Activated T-cell treated with anti-CD3 and anti-CD28 coated beads, Interleukin-2, amount 50 U/mL, for 4 hours (primary cell): Measurements from ENCODE around the gene ABCA3. TPM values are rescaled to one million over a fixed set of nuclear protein-coding genes. Genes with fewer than 3 reads are reported as not detected.

Source experiments
- ATAC-seq, 2 donors: fragments of 200-7000 bp; cut with Tn5 transposase; one replicate each; pipeline ENCODE4 v1.10.0; 2021
- DNase-seq: peaks from one replicate; pipeline ENCODE4 v3.0.0-alpha.2; 2020
- H3K27me3 Mint-ChIP-seq: one replicate; pipeline ENCODE4 v1.8.0; 2021; ENCODE audit warnings: low read depth, mixed read lengths
- H3K36me3 Mint-ChIP-seq: one replicate; pipeline ENCODE4 v1.8.0; 2022; ENCODE audit warnings: mixed read lengths; ENCODE audit not compliant: insufficient read depth
- H3K4me1 Mint-ChIP-seq: one replicate; pipeline ENCODE4 v1.8.0; 2021; ENCODE audit warnings: low read depth, mixed read lengths
- H3K4me3 Mint-ChIP-seq: one replicate; pipeline ENCODE4 v1.8.0; 2021; ENCODE audit warnings: mild to moderate bottlenecking, moderate library complexity, mixed read lengths
- H3K9me3 Mint-ChIP-seq: one replicate; pipeline ENCODE4 v1.8.0; 2021; ENCODE audit warnings: mixed read lengths
- total RNA-seq, 3 donors: library from RNA; stranded (reverse); gene quantifications; one replicate each; pipeline ENCODE4 v1.2.1, GENCODE V29; 2021

Gene ABCA3
- total RNA-seq, 3 donors from 2014 or later = 2.4 to 3.7 (median 2.7) TPM

DNA sequence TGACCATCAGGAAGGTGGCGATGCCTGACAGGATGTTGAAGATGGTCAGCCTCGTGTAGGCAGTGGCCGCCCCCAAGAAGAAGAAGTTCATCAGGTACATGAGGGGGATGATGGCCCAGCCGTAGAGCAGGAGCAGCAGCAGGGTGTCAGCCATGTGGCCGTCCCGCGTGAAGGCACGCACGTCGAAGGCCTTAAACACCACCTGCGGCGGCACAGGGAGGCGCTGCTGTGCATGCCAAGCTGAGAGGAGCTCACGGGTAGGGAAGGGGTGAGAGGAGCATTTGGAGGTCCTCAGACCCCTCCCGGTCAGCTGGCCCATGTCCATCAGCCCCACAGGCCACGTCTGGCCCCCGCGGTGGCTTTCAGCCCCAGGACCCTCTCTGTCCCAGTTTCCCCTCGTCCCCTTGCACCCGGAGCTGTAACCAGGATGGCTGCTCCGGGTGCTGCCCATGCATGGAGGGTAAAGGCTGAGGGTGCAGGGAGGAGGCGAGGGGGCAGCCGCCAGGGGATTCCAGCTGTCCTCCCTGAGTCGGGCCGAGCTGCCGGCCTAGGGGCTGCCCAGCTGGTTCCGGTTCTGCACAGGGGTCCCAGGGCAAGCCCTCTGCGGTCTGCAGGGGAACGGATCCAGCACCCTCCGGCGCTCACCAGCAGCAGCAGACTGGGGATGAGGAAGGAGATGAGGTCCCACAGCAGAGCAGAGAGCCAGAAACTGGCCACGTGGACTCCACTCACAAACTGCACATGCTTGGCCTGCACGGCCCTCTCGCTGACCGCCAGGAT is 55.5 kb downstream of the ABCA3 start:
- DNase-seq = no peak
- Mint-ChIP-seq H3K9me3 (no peaks in the 10 kb centered on the region), H3K4me1 (no peaks in the 10 kb centered on the region), H3K36me3 (peaks cover 3% of the 10 kb centered on the region), H3K4me3 (no peak overlapping the region), H3K27me3 (no peaks in the 10 kb centered on the region)
- no peak for ATAC-seq

DNA sequence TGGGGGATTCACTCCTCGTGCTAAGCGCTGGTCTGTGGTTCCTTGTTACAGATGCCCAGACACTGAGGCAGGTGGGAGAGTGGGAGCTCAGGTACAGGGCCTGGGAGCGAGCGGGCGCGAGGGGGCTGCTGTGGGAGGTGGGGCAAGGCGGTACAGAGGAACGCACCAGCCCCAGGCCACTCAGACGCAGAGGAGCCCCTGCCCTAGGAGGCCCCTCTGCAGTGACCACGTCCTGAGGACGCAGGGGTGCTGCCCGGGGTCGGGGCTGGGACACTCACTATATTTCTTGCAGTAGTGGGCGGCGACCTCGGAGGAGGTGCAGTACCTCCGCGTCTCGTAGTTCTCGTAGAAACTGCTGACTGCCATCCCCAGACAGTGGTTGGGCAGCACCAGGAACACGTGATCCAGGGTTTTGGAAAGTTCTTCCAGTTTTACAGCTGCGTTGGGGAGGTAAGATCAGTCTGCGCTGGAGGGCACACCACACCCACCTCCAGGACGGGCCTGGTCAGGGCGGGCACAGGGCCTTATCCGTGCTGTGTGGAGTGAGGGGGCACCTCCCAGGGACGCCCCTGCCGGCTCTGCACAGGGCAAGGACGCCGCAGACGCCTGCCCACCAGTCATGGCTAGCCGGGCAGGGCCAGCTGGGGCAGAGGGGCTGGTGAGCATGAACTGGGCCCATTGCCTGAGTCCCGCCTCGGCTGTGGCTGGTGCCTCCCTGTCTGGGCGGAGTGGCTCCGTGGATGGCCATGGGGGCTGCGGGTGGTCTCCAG is 56.3 kb downstream of the ABCA3 start:
- Mint-ChIP-seq H3K27me3 (no peaks in the 10 kb centered on the region), H3K4me1 (no peaks in the 10 kb centered on the region), H3K9me3 (no peaks in the 10 kb centered on the region), H3K36me3 (peaks cover 3% of the 10 kb centered on the region), H3K4me3 (no peak overlapping the region)
- no peak for ATAC-seq
- DNase-seq = no peak

GRCh38 chr16:2282866-2283555 is 57.5 kb downstream of the ABCA3 start:
- H3K4me1 Mint-ChIP-seq = no peaks in the 10 kb centered on the region
- no peaks in the 10 kb centered on the region for H3K9me3 Mint-ChIP-seq
- no peak for ATAC-seq
- DNase-seq = no peak
- no peaks in the 10 kb centered on the region for H3K27me3 Mint-ChIP-seq
- peaks cover 3% of the 10 kb centered on the region for H3K36me3 Mint-ChIP-seq
- H3K4me3 Mint-ChIP-seq = no peak overlapping the region

GRCh38 chr16:2282262-2282661 is 58.3 kb downstream of the ABCA3 start:
- no peaks in the 10 kb centered on the region for H3K4me1 Mint-ChIP-seq
- no peaks in the 10 kb centered on the region for H3K27me3 Mint-ChIP-seq
- peaks cover 3% of the 10 kb centered on the region for H3K36me3 Mint-ChIP-seq
- H3K4me3 Mint-ChIP-seq = no peak overlapping the region
- DNase-seq (no peak), ATAC-seq (no peak)
- no peaks in the 10 kb centered on the region for H3K9me3 Mint-ChIP-seq

DNA sequence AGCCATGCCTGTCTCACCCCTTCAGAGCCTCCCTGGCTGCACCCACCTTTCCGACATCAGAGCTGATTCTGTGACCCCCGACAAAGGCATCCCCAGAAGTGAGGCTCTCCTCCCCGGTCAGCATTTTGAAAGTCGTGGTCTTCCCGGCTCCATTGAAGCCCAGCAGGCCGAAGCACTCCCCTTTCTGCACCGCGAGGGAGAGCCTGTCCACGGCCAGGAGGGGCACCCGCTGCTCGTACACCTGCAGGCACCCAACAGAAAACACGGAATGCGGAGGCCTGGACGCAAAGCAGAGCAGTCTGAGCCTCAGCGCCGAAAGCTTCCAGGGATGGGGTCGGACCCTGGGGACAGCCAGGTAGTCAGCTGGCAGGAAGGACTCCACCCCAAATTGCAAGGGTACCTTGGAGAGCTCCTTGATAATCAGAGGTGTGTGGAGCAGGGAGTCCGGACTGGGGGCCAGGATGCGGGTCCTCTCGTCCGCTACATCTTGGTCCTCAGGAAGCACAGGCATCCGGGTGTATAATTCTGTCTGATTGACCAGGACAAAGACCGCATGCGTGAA is 59.5 kb downstream of the ABCA3 start:
- Mint-ChIP-seq H3K4me3 (no peak overlapping the region), H3K27me3 (no peaks in the 10 kb centered on the region), H3K9me3 (no peaks in the 10 kb centered on the region), H3K4me1 (no peaks in the 10 kb centered on the region), H3K36me3 (peaks cover 3% of the 10 kb centered on the region)
- DNase-seq (no peak), ATAC-seq (no peak)

GRCh38 chr16:2280461-2280860 is 60.1 kb downstream of the ABCA3 start:
- no peaks in the 10 kb centered on the region for H3K4me1 Mint-ChIP-seq
- ATAC-seq = no peak
- H3K4me3 Mint-ChIP-seq = no peak overlapping the region
- DNase-seq = no peak
- H3K36me3 Mint-ChIP-seq = peaks cover 3% of the 10 kb centered on the region
- no peaks in the 10 kb centered on the region for H3K9me3 Mint-ChIP-seq
- no peaks in the 10 kb centered on the region for H3K27me3 Mint-ChIP-seq

DNA sequence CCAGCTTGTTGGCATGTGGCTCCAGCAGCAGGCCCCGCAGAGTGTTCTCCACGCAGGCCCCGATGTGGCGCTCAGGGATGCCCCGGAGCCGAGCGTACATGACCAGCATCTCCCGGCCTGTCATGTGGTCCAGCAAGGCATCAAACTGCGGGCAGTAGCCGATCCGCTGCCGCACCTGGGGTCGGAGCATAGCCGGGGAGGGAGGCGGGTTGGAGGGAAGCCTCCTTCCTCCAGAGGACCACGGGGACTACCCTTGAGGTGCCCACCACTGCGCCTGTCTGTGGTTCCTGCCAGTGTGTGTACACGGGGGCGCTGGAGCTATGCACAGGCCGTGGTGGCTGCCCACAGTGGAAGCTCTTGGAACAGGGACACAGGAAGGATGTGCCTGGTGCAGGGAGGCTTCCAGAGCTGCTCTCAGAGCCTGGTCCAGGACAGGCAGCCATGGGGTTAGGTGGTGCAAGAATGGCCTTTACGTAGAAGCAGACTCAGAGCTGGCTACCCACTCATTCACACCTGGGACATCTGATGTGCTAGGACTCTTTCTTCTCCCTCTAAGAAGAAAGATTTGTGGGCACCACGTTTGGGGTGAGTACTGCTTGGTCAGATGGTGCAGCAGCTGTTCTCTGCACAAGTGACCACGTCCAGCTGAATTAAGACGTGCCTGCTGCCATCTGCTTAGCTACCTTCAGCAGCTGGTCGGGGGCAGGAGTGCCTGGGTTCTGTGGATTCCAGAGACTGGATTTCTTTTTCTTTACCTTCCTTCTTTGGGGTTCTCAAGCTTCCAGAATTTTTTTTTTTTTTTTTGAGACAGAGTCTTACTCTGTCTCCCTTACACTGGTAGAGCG is 61.4 kb downstream of the ABCA3 start:
- H3K4me3 Mint-ChIP-seq = no peak overlapping the region
- H3K9me3 Mint-ChIP-seq = no peaks in the 10 kb centered on the region
- H3K4me1 Mint-ChIP-seq = no peaks in the 10 kb centered on the region
- DNase-seq (no peak), ATAC-seq (no peak)
- H3K36me3 Mint-ChIP-seq = peaks cover 3% of the 10 kb centered on the region
- no peaks in the 10 kb centered on the region for H3K27me3 Mint-ChIP-seq

DNA sequence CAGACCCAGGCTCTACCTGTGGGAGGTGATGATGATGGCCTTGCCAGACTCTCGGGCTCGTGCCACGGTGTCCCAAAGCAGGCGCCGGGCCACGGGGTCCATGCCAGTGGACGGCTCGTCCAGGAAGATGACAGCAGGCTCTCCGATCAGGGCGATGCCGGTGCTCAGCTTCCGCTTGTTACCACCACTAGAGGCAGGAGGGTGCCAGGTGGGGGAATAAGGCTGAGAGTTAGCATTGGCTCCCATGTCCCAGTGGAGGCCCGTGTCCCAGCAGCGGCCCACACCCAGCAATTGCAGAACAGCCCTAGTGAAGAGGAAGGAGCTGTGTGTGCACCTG is 62.3 kb downstream of the ABCA3 start:
- Mint-ChIP-seq H3K9me3 (no peaks in the 10 kb centered on the region), H3K4me1 (no peaks in the 10 kb centered on the region), H3K27me3 (no peaks in the 10 kb centered on the region), H3K36me3 (no peaks in the 10 kb centered on the region), H3K4me3 (no peak overlapping the region)
- no peak for DNase-seq
- ATAC-seq = no peak

- no peaks in the 10 kb centered on the region for H3K4me1 Mint-ChIP-seq
- no peaks in the 10 kb centered on the region for H3K9me3 Mint-ChIP-seq
- no peak overlapping the region for H3K4me3 Mint-ChIP-seq
- no peak for ATAC-seq
- no peaks in the 10 kb centered on the region for H3K36me3 Mint-ChIP-seq
- no peaks in the 10 kb centered on the region for H3K27me3 Mint-ChIP-seq
- DNase-seq = no peak
Observed at GRCh38 chr16:2277466-2278271, 62.9 kb downstream of the ABCA3 start.

DNA sequence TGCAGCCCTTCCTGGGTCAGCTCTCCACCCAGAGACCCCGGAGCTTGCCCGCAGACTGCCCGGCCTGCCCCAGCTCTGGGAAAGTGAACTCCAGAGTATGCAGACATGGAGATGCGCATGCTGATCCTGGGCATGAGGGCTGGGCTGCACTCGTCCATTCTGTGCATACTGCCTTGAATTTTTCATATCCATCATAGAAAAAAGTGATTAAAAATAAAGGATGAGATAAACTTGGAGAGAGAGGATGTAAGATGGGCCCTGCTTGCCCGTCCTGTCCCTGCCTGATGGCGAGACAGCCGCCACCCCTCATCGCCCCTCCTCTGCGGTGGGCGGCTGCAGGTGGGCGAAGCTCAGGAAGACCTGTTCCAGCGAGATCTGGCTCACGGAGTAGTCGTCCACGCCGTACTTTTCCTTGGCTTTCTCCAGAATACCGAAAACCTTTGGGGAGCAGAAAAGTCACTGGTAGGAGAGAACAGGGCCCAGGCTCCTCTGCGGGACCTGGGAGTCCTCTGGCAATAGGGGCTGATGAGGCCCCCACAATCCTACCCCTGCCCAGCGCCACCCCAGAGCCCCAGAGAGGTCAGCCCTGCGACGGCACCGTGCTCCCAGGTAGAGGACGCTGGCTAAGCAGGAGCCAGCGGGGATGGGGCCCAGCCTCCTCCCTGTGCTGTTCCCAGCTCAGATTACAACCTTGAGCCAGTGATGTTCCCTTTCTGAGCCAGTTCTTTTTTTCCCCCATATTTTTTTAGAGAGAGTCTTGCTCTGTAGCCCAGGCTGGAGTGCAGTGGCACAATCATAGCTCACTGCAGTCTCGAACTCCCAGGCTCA is 63.9 kb downstream of the ABCA3 start:
- Mint-ChIP-seq H3K27me3 (no peaks in the 10 kb centered on the region), H3K9me3 (no peaks in the 10 kb centered on the region), H3K36me3 (no peaks in the 10 kb centered on the region), H3K4me3 (no peak overlapping the region), H3K4me1 (no peaks in the 10 kb centered on the region)
- DNase-seq (no peak), ATAC-seq (no peak)

GRCh38 chr16:2275476-2276367 is 64.8 kb downstream of the ABCA3 start:
- ATAC-seq (no peak), DNase-seq (no peak)
- no peaks in the 10 kb centered on the region for H3K27me3 Mint-ChIP-seq
- no peaks in the 10 kb centered on the region for H3K4me1 Mint-ChIP-seq
- no peak overlapping the region for H3K4me3 Mint-ChIP-seq
- no peaks in the 10 kb centered on the region for H3K36me3 Mint-ChIP-seq
- H3K9me3 Mint-ChIP-seq = no peaks in the 10 kb centered on the region

DNA sequence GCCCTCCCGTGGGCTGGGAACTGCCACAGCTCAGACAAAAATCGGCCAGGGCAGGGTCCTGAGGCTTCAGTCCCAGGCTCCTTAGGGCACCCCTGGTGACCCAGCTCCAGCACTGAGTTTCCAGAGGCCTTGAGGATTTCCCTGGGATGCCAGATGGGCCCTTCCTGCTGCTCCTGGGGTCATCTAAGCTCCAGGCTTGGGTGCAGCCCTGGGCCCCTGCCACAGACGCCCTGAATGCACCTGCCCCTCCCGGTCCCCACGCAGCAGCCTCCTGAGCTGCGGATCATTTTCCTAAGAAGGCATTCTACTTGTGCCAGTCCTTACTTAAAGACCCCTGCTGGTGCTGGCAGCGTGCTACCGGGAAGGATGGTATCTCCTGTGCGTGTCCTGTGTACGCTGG is 66.6 kb downstream of the ABCA3 start:
- H3K36me3 Mint-ChIP-seq = no peaks in the 10 kb centered on the region
- peaks cover 10% of the 10 kb centered on the region for H3K4me1 Mint-ChIP-seq
- H3K4me3 Mint-ChIP-seq = no peak overlapping the region
- no peak for DNase-seq
- ATAC-seq = no peak
- no peaks in the 10 kb centered on the region for H3K9me3 Mint-ChIP-seq
- no peaks in the 10 kb centered on the region for H3K27me3 Mint-ChIP-seq
